ENCODE measurements around the gene CCDC74B.
"Not testable (repeated sequence)": the region's sequence is repeated elsewhere in the genome, so short reads cannot be mapped to it uniquely, and the experiment has no call there.

The CCDC74B gene

GRCh38 chr2:130148515-130148914, 3.6 kb upstream of the CCDC74B start:
- not testable (repeated sequence) for DNase-seq (ENCODE audit: low spot score)

- DNase-seq (ENCODE audit: low spot score) = not testable (repeated sequence)
Observed at GRCh38 chr2:130143266-130144039, 1.5 kb downstream of the CCDC74B start.

- not testable (repeated sequence) for DNase-seq (ENCODE audit: low spot score)
Observed at GRCh38 chr2:130142396-130143265, 2.3 kb downstream of the CCDC74B start.

- not testable (repeated sequence) for DNase-seq (ENCODE audit: low spot score)
Observed at GRCh38 chr2:130141645-130142370, 3.1 kb downstream of the CCDC74B start.

GRCh38 chr2:130141002-130141401, 3.9 kb downstream of the CCDC74B start:
- DNase-seq (ENCODE audit: low spot score) = not testable (repeated sequence)

- not testable (repeated sequence) for DNase-seq (ENCODE audit: low spot score)
Observed at GRCh38 chr2:130140516-130140915, 4.4 kb downstream of the CCDC74B start.

- DNase-seq (ENCODE audit: low spot score) = not testable (repeated sequence)
Observed at GRCh38 chr2:130139331-130140280, 5.3 kb downstream of the CCDC74B start.

- not testable (repeated sequence) for DNase-seq (ENCODE audit: low spot score)
Observed at GRCh38 chr2:130138841-130139251, 6.1 kb downstream of the CCDC74B start.

- DNase-seq (ENCODE audit: low spot score) = not testable (repeated sequence)
Observed at GRCh38 chr2:130138326-130138725, 6.6 kb downstream of the CCDC74B start.

GRCh38 chr2:130137118-130137517, 7.8 kb downstream of the CCDC74B start:
- DNase-seq (ENCODE audit: low spot score) = not testable (repeated sequence)

GRCh38 chr2:130136546-130136945, 8.4 kb downstream of the CCDC74B start:
- not testable (repeated sequence) for DNase-seq (ENCODE audit: low spot score)

GRCh38 chr2:130135692-130136541, 9.0 kb downstream of the CCDC74B start:
- no peak for DNase-seq (ENCODE audit: low spot score)

GRCh38 chr2:130129120-130129829, 15.6 kb downstream of the CCDC74B start, which contains the start of gene POTEF:
POTEF (minus strand) TSS chr2:130129222; CDS start chr2:130120515, 8,707 bp downstream.
- DNase-seq (ENCODE audit: low spot score) = not testable (repeated sequence)

- not testable (repeated sequence) for DNase-seq (ENCODE audit: low spot score)
Observed at GRCh38 chr2:130128464-130128863, 16.4 kb downstream of the CCDC74B start.

GRCh38 chr2:130127726-130128125, 17.2 kb downstream of the CCDC74B start:
- DNase-seq (ENCODE audit: low spot score) = not testable (repeated sequence)

- not testable (repeated sequence) for DNase-seq (ENCODE audit: low spot score)
Observed at GRCh38 chr2:130120924-130121323, 24.0 kb downstream of the CCDC74B start.

GRCh38 chr2:130102597-130103363, 42.1 kb downstream of the CCDC74B start:
- not testable (repeated sequence) for DNase-seq (ENCODE audit: low spot score)
